GM18502 (cell line): Measurements from ENCODE around the gene ADCY9.
"Not testable (repeated sequence)": the region's sequence is repeated elsewhere in the genome, so short reads cannot be mapped to it uniquely, and the experiment has no call there.

Experiments used
- ATAC-seq: cut with Tn5 transposase; IDR thresholded peaks from one replicate; pipeline ENCODE4 v1.9.1; 2021; ENCODE audit warnings: mild to moderate bottlenecking; ENCODE audit not compliant: unreplicated experiment, poor library complexity

Gene ADCY9

GRCh38 chr16:3959148-3959547 is 157.1 kb downstream of the ADCY9 start:
- no peak for ATAC-seq

DNA sequence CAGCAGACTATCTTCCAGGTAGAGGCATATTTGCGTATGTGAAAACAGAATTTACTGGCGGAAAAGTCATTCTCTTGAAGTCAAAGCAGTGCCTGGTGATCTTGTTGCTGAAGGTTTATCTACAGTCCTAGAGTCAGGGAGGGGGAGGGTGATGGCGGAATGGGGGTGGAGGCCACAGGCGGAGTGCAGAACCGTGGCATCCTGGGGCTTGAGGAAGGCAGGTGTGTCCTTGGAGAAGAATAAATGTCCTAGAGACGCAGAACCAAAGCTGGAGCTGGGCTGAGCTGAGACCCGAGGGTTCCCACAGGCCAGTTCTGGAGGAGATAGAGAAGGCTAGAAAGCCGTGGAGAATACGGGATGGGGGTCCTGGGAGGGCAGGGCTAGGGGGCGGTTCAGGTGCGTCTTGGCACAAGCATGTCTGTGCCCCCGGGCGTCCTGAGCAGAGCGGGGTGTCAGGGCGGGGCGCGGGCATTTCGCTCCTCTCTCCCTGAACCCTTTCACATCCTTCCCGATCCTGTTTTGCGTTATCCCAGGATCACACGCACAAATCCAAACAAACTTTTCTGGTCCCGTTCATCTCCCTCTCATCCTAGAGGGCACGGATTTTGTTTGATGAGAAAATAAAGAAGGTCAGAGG is 158.8 kb downstream of the ADCY9 start:
- no peak for ATAC-seq

DNA sequence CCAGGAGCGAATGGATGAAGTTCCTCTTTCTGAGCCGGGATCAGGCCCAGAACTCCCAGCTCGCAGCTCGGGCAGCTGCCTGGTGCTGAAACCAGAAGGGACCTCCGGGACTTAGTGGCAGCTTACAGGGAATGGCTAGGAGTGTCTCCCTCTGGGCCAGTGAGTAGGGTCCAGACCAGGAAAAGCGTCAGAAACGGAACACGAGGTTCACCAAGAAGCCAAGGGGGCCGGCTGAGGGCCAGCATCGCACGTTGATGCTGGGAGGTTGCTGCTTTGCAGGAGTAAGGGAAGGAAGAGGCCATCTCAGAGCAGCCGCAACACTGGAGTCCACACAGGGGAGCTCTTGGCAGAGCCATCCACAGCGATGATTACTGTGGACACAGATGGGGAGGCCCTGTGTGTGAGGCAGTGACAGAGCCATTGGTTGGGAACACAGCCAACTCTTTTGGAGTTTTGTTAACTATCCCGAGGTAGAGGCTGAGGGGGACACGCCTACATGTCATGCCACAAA is 161.8 kb downstream of the ADCY9 start:
- ATAC-seq, result no peak

GRCh38 chr16:3953728-3954410 is 162.4 kb downstream of the ADCY9 start:
- no peak for ATAC-seq

- ATAC-seq, result no peak
These were observed 163.5 kb downstream of the ADCY9 start for GRCh38 chr16:3952737-3953131.

DNA sequence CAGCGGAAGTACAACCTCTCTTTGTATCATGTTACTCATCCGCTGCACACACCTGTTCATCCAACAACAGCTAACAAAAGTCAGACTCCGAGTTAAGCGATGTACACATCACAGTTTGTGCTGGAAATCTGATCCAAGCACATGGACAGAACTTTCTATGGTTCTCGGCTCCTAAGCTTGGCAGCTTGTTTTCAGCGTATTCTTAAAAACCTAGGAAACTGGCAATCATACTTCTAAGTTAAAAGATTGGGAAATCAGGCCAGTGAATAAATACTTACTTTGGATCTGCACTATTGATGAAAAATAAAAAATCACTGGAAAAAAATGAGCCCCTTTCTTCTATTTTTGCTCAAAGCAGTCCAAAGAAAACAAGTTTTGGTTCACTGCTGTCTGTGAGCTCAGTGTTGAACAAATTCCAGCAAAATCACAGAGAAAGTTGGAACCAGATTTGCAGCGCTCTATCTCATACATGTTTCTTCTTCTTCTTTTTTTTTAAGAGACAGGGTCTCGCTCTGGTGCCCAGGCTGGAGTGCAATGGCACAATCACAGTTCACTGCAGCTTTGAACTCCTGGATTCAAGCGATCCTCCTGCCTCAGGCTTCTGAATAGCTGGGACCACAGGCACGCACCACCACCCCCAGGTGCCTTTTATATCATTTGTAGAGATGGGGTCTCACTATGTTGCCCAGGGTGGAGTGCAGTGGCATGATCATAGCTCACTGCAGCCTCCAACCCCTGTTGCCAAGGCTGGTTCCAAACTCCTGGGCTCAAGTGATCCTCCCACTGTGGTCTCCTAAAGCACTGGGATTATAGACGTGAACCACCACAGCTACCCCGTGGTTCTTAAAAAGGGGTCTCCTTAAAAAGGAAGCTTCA is 164.1 kb downstream of the ADCY9 start:
- ATAC-seq, result no peak

- ATAC-seq, result not testable (repeated sequence)
These were observed 164.9 kb downstream of the ADCY9 start for GRCh38 chr16:3951380-3951779.

- ATAC-seq, result no peak
These were observed 165.7 kb downstream of the ADCY9 start for GRCh38 chr16:3950343-3951193.

DNA sequence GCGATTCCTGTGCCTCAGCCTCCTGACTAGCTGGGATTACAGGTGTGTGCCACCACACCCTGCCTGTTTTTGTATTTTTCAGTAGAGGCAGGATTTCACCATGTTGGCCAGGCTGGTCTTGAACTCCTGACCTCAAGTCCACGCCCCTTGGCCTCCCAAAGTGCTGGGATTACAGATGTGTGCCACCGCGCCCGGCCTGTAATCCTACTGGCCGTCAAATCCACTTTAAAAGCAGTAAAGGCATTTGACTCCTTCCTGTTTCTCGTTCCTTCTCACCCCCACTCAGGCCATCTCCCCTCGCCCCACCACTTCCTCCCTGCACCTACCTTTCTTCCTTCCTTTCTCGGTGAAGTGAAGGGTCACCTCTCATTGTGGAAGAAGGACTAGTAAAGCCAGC is 166.3 kb downstream of the ADCY9 start:
- ATAC-seq, result no peak

- no peak for ATAC-seq
These were observed 167.0 kb downstream of the ADCY9 start for GRCh38 chr16:3949287-3949686.

DNA sequence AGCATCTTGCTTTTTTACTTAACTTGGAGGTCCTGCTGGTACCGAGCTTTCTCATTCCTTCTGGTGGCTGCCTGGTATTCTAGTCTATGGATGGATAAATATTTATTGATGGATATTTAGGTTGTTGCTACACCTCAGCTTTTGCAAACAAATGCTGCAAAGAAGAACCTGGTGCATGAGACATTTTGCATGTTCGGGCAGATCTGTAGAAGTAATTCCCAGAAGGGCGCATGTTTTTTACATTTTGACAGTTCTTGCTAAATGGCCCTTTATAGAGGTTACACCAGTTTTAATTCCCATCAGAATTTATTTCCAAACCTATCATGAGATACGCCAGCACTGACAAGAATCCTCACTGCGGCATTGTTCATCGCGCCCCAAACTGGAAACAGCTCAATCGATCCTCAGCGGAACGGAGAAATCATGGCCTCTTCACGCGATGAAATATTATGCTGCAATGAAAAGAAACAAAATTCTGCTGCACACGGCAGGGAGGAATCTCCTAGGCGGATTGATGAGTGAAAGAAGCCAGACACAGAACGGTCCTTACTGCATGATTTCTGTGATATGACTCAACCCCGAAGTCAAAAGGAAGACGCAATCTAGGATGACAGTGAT is 167.8 kb downstream of the ADCY9 start:
- no peak for ATAC-seq

- no peak for ATAC-seq
These were observed 169.6 kb downstream of the ADCY9 start for GRCh38 chr16:3946604-3947180.

GRCh38 chr16:3945751-3946603 is 170.3 kb downstream of the ADCY9 start:
- ATAC-seq, result no peak

DNA sequence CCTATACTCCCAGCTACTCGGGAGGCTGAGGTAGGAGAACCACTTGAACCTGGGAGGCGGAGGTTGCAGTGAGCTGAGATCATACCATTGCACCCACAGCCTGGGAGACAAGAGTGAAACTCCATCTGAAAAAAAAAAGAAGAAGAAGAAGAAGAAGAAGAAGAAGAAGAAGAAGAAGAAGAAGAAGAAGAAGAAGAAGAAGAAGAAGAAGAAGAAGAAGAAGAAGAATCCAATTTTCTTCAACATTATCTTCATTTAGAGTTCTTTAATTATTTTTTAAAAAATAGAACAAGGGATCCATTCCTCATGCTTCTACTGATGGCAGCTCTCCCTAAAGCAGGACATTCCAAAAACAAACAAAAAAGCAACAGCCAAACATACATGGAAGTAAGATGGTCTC is 171.8 kb downstream of the ADCY9 start:
- ATAC-seq, result not testable (repeated sequence)

DNA sequence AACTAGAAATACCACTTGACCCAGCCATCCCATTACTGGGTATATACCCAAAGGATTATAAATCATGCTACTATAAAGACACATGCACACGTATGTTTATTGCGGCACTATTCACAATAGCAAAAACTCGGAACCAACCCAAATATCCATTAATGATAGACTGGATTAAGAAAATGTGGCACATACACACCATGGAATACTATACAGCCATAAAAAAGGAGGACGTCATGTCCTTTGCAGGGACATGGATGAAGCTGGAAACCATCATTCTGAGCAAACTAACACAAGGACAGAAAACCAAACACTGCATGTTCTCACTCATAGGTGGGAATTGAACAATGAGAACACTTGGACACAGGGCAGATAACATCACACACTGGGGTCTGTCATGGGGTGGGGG is 174.1 kb downstream of the ADCY9 start:
- not testable (repeated sequence) for ATAC-seq

DNA sequence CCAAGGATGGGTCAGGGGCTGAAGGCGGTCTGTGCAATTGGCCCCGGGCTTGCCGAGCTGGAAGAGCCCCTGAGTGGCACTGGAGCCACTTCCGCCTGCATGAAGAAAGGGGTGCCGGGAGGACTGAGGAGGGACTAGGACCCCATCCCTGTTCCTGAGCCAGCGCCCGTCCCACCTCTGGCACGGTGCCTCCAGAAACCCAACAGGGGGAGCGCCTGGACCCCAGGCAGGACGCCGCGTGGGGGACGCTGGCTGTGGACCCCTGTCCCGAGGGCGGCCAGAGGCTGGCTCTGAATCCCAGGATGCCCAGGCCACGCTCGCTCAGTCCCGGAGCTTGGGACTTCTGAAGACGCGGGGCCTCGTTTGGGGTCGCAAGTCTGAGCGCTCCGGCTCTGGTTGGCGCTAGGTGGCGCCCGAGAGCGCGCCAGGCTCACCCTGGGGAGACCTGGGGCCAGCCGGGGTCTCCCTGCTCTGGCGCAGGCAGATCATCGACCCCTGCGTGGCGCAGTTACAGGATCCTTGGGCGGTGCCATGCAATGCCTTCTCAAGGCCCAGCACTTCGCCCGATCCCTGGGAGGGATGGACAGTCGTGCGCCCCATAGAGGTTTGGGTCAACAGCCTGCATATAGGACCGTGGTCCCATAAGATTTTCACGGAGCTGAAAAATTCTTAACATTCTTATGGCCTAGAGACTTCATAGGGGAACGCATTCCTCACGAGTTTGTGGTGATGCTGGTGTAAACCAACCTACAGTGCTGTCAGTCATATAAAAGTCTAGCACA is 177.2 kb downstream of the ADCY9 start:
- no peak for ATAC-seq

DNA sequence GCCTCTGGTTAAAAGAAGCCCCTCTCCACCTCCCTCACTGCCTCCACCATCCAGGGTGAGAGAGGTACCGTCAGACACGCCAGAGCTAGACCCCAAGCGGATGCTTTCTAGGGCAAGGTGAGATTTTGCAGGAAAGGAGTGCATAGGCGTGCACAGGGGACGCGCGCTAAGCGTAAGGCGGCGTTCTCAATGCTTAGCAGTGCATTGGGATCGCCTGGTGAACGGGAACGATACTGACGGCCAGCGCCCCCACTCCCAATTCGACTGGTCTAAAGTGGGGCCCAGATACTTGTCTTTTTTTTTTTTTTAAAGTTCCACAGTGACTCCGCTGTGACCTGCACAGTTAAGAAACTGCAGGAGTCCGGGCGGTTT is 177.8 kb downstream of the ADCY9 start:
- no peak for ATAC-seq
